GM12891 (cell line): ENCODE results near the gene ARHGEF9.
"Not testable (repeated sequence)": the region's sequence is repeated elsewhere in the genome, so short reads cannot be mapped to it uniquely, and the experiment has no call there.

Experiments
- POLR2AphosphoS5 ChIP-seq: IDR thresholded peaks from 2 replicates; pipeline ENCODE4 v1.6.1; 2011; ENCODE audit warnings: low read depth, low read length, control low read depth
- SPI1 ChIP-seq: IDR thresholded peaks from 2 replicates; pipeline ENCODE4 v1.6.1; 2011; ENCODE audit warnings: low read depth, low read length, control low read depth
- TAF1 ChIP-seq: IDR thresholded peaks from 2 replicates; pipeline ENCODE4 v1.6.1; 2011; ENCODE audit warnings: low read depth, low read length, control low read depth

DNA sequence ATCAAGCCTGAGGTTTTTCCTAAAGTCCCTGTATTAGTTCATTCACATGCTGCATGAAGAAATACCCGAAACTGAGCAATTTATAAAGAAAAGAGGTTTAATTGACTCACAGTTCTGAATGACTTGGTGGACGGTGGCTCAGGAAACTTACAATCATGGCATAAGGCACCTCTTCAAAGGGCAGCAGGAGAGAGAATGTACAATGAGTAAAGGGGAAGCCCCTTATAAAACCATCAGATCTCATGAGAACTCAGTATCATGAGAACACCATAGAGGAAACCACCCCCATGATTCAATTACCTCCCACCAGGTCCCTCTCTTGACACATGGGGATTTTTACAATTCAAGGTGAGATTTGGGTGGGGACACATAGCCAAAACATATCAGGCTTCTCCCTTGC lies 10.4 kb upstream of the ARHGEF9 start:
- TF ChIP-seq SPI1, TAF1, POLR2AphosphoS5: not testable (repeated sequence)
